ENCODE results near the gene CIT.
A peak's percentile ranks its signal among the peaks of the same experiment; 100 is the strongest.

CIT gene

GRCh38 chr12:119796292-119796691 is 80.8 kb downstream of the CIT start:
- no peak for DNase-seq (ENCODE audit: insufficient read length, low spot score)
- FAIRE-seq = no peak
- TF ChIP-seq POLR2A (IDR thresholded peaks at IDR 0.05; ENCODE audit: low read depth, low read length) (no peak), SPI1 (IDR thresholded peaks at IDR 0.05; ENCODE audit: low read depth, low read length) (no peak), PAX5 (IDR thresholded peaks at IDR 0.05; ENCODE audit: insufficient read depth, low read length, severe bottlenecking) (no peak), POU2F2 (IDR thresholded peaks at IDR 0.05; ENCODE audit: low read depth, low read length) (no peak), POLR2AphosphoS5 (IDR thresholded peaks at IDR 0.05; ENCODE audit: low read depth, low read length) (no peak), TAF1 (IDR thresholded peaks at IDR 0.05; ENCODE audit: low read depth, low read length) (no peak)

GRCh38 chr12:119791453-119791852 is 85.7 kb downstream of the CIT start:
- no peak for TF ChIP-seq SPI1 (IDR thresholded peaks at IDR 0.05; ENCODE audit: low read depth, low read length)
- no peak for TF ChIP-seq PAX5 (IDR thresholded peaks at IDR 0.05; ENCODE audit: insufficient read depth, low read length, severe bottlenecking)
- no peak for TF ChIP-seq POLR2A (IDR thresholded peaks at IDR 0.05; ENCODE audit: low read depth, low read length)
- no peak for TF ChIP-seq POLR2AphosphoS5 (IDR thresholded peaks at IDR 0.05; ENCODE audit: low read depth, low read length)
- TF ChIP-seq POU2F2 (IDR thresholded peaks at IDR 0.05; ENCODE audit: low read depth, low read length) = no peak
- TF ChIP-seq TAF1 (IDR thresholded peaks at IDR 0.05; ENCODE audit: low read depth, low read length) = no peak
- no peak for FAIRE-seq
- no peak for DNase-seq (ENCODE audit: insufficient read length, low spot score)

GRCh38 chr12:119788786-119789185 is 88.3 kb downstream of the CIT start:
- FAIRE-seq (no peak), DNase-seq (ENCODE audit: insufficient read length, low spot score) (no peak)
- TF ChIP-seq SPI1 (IDR thresholded peaks at IDR 0.05; ENCODE audit: low read depth, low read length) (no peak), POU2F2 (IDR thresholded peaks at IDR 0.05; ENCODE audit: low read depth, low read length) (no peak), POLR2AphosphoS5 (IDR thresholded peaks at IDR 0.05; ENCODE audit: low read depth, low read length) (no peak), POLR2A (IDR thresholded peaks at IDR 0.05; ENCODE audit: low read depth, low read length) (no peak), PAX5 (IDR thresholded peaks at IDR 0.05; ENCODE audit: insufficient read depth, low read length, severe bottlenecking) (no peak), TAF1 (IDR thresholded peaks at IDR 0.05; ENCODE audit: low read depth, low read length) (no peak)

GRCh38 chr12:119786539-119786938 is 90.6 kb downstream of the CIT start:
- TF ChIP-seq SPI1 (IDR thresholded peaks at IDR 0.05; ENCODE audit: low read depth, low read length) = no peak
- no peak for TF ChIP-seq TAF1 (IDR thresholded peaks at IDR 0.05; ENCODE audit: low read depth, low read length)
- TF ChIP-seq POLR2AphosphoS5 (IDR thresholded peaks at IDR 0.05; ENCODE audit: low read depth, low read length) = no peak
- DNase-seq (ENCODE audit: insufficient read length, low spot score) (no peak), FAIRE-seq (no peak)

GRCh38 chr12:119784673-119785072 is 92.4 kb downstream of the CIT start:
- no peak for DNase-seq (ENCODE audit: insufficient read length, low spot score)
- no peak for FAIRE-seq
- TF ChIP-seq POU2F2 (IDR thresholded peaks at IDR 0.05; ENCODE audit: low read depth, low read length) (no peak), TAF1 (IDR thresholded peaks at IDR 0.05; ENCODE audit: low read depth, low read length) (no peak), SPI1 (IDR thresholded peaks at IDR 0.05; ENCODE audit: low read depth, low read length) (no peak), POLR2A (IDR thresholded peaks at IDR 0.05; ENCODE audit: low read depth, low read length) (no peak), PAX5 (IDR thresholded peaks at IDR 0.05; ENCODE audit: insufficient read depth, low read length, severe bottlenecking) (no peak), POLR2AphosphoS5 (IDR thresholded peaks at IDR 0.05; ENCODE audit: low read depth, low read length) (no peak)

GRCh38 chr12:119783787-119784186 is 93.3 kb downstream of the CIT start:
- DNase-seq (ENCODE audit: insufficient read length, low spot score) = no peak
- TF ChIP-seq TAF1 (IDR thresholded peaks at IDR 0.05; ENCODE audit: low read depth, low read length) = no peak
- no peak for TF ChIP-seq PAX5 (IDR thresholded peaks at IDR 0.05; ENCODE audit: insufficient read depth, low read length, severe bottlenecking)
- TF ChIP-seq POU2F2 (IDR thresholded peaks at IDR 0.05; ENCODE audit: low read depth, low read length) = no peak
- no peak for FAIRE-seq

- no peak for TF ChIP-seq TAF1 (IDR thresholded peaks at IDR 0.05; ENCODE audit: low read depth, low read length)
- TF ChIP-seq POU2F2 (IDR thresholded peaks at IDR 0.05; ENCODE audit: low read depth, low read length) = peak; percentile 88; the same call in 1 of the 2 replicates
- FAIRE-seq (no peak), DNase-seq (ENCODE audit: insufficient read length, low spot score) (no peak)
Observed at GRCh38 chr12:119781804-119782203, 95.3 kb downstream of the CIT start.

- no peak for TF ChIP-seq POU2F2 (IDR thresholded peaks at IDR 0.05; ENCODE audit: low read depth, low read length)
- no peak for TF ChIP-seq PAX5 (IDR thresholded peaks at IDR 0.05; ENCODE audit: insufficient read depth, low read length, severe bottlenecking)
- no peak for TF ChIP-seq POLR2A (IDR thresholded peaks at IDR 0.05; ENCODE audit: low read depth, low read length)
- no peak for TF ChIP-seq TAF1 (IDR thresholded peaks at IDR 0.05; ENCODE audit: low read depth, low read length)
- no peak for TF ChIP-seq SPI1 (IDR thresholded peaks at IDR 0.05; ENCODE audit: low read depth, low read length)
- no peak for TF ChIP-seq POLR2AphosphoS5 (IDR thresholded peaks at IDR 0.05; ENCODE audit: low read depth, low read length)
- FAIRE-seq (no peak), DNase-seq (ENCODE audit: insufficient read length, low spot score) (no peak)
Observed at GRCh38 chr12:119780786-119781434, 96.2 kb downstream of the CIT start.

GRCh38 chr12:119775246-119775895 is 101.7 kb downstream of the CIT start:
- FAIRE-seq (no peak), DNase-seq (ENCODE audit: insufficient read length, low spot score) (no peak)
- TF ChIP-seq POLR2AphosphoS5 (IDR thresholded peaks at IDR 0.05; ENCODE audit: low read depth, low read length) (no peak), PAX5 (IDR thresholded peaks at IDR 0.05; ENCODE audit: insufficient read depth, low read length, severe bottlenecking) (no peak), POU2F2 (IDR thresholded peaks at IDR 0.05; ENCODE audit: low read depth, low read length) (no peak), TAF1 (IDR thresholded peaks at IDR 0.05; ENCODE audit: low read depth, low read length) (no peak), POLR2A (IDR thresholded peaks at IDR 0.05; ENCODE audit: low read depth, low read length) (no peak), SPI1 (IDR thresholded peaks at IDR 0.05; ENCODE audit: low read depth, low read length) (no peak)

- FAIRE-seq (no peak), DNase-seq (ENCODE audit: insufficient read length, low spot score) (no peak)
- TF ChIP-seq POU2F2 (IDR thresholded peaks at IDR 0.05; ENCODE audit: low read depth, low read length) = no peak
- TF ChIP-seq TAF1 (IDR thresholded peaks at IDR 0.05; ENCODE audit: low read depth, low read length) = no peak
- no peak for TF ChIP-seq POLR2AphosphoS5 (IDR thresholded peaks at IDR 0.05; ENCODE audit: low read depth, low read length)
- no peak for TF ChIP-seq SPI1 (IDR thresholded peaks at IDR 0.05; ENCODE audit: low read depth, low read length)
- TF ChIP-seq POLR2A (IDR thresholded peaks at IDR 0.05; ENCODE audit: low read depth, low read length) = no peak
- no peak for TF ChIP-seq PAX5 (IDR thresholded peaks at IDR 0.05; ENCODE audit: insufficient read depth, low read length, severe bottlenecking)
Observed at GRCh38 chr12:119772431-119772830, 104.7 kb downstream of the CIT start.

Data from GM12891 (cell line).